Epithelial cell of proximal tubule (primary cell): ENCODE data around the gene LATS2. TPM values are rescaled to one million over a fixed set of nuclear protein-coding genes. Genes with fewer than 3 reads are reported as not detected.
A peak's percentile ranks its signal among the peaks of the same experiment; 100 is the strongest.
"Not testable (repeated sequence)": the region's sequence is repeated elsewhere in the genome, so short reads cannot be mapped to it uniquely, and the experiment has no call there.

Source experiments
- DNase-seq: peaks from one replicate; pipeline ENCODE4 v3.0.0-alpha.2; 2011; ENCODE audit warnings: low read depth
- H3K4me3 ChIP-seq: 2 replicates; pipeline ENCODE4 v1.5.1; 2011; ENCODE audit warnings: low read depth, mild to moderate bottlenecking, low read length
- CTCF ChIP-seq: conservative IDR thresholded peaks from 2 replicates; pipeline ENCODE4 v1.5.1; 2012; ENCODE audit warnings: low read depth, mild to moderate bottlenecking, low read length
- total RNA-seq: library from RNA; depleted of rRNA; stranded (reverse); fragments of >200 nt; gene quantifications from 2 replicates; pipeline ENCODE4 v1.2.3, GENCODE V29; 2015

The LATS2 gene
- total RNA-seq, 1 donor from 2014 or later: 22.1 TPM

DNA sequence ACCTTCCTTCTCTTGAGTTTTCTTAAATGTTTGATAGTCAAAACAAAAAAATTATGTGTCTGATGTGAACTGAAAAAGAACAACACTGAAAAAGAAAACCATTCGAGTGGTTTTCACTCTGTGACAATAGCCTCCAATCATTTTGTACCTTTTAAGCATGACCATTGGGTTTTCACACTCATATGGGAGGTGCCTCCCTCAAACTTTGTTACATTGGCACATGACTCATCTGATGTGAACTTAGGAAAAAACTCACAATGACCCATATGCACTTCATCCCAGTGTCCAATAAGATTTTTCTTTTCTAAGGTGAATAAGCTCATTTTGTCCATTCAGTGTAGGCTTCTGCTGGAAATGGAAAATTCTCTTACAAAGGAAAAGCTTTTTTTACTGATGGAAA lies 92.2 kb downstream of the LATS2 start:
- no peak for TF ChIP-seq CTCF
- no peak for DNase-seq
- no peak overlapping the region for H3K4me3 ChIP-seq

GRCh38 chr13:20968745-20969144 lies 92.6 kb downstream of the LATS2 start:
- TF ChIP-seq CTCF: no peak
- H3K4me3 ChIP-seq: no peak overlapping the region
- DNase-seq: no peak

GRCh38 chr13:20967340-20967739 lies 94.0 kb downstream of the LATS2 start:
- no peak for TF ChIP-seq CTCF
- no peak for DNase-seq
- no peak overlapping the region for H3K4me3 ChIP-seq

DNA sequence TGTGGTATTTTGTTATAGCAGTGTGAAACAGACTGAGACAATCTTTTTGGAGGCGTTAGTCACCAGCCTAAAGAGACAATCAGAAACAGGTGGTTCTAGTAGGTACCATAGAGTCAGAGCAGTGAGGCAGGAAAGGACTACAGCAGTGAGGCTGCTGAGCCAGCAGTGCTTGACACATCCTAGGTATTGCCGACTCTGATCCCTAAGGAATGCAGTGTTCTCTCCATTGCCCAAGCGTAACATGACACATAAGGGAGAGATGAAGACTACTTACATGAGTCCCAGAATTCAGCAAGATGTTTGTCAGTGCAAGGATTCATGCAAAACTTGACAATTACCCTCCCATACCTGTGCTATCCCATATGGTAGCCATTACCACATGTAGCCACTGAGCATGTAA lies 96.5 kb downstream of the LATS2 start:
- DNase-seq: peak; percentile 89
- no peak overlapping the region for H3K4me3 ChIP-seq
- no peak for TF ChIP-seq CTCF

GRCh38 chr13:20961663-20962062 lies 99.7 kb downstream of the LATS2 start:
- not testable (repeated sequence) for DNase-seq, H3K4me3 ChIP-seq

- TF ChIP-seq CTCF: no peak
- no peak for DNase-seq
- H3K4me3 ChIP-seq: no peak overlapping the region
Measured at GRCh38 chr13:20960663-20961309, 100.6 kb downstream of the LATS2 start.

DNA sequence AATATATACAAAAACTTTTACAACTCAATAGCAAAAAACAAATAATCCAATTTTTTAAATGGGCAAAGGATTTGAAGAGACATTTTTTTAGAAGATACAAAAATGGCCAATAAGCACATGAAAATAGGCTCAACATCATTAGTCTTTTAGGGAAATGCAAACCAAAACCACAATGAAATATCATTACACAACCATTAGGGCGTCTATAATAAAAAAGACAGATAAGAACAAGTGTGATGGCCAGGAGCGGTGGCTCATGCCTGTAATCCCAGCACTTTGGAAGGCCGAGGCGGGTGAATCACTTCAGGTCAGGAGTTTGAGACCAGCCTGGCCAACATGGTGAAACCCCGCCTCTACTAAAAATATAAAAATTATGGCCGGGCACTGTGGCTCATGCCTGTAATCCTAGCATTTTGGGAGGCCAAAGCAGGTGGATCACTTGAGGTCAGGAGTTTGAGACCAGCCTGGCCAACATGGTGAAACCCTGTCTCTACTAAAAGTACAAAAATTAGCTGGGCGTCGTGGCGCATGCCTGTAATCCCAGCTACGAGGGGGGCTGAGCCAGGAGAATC lies 104.3 kb downstream of the LATS2 start:
- DNase-seq, H3K4me3 ChIP-seq: not testable (repeated sequence)

DNA sequence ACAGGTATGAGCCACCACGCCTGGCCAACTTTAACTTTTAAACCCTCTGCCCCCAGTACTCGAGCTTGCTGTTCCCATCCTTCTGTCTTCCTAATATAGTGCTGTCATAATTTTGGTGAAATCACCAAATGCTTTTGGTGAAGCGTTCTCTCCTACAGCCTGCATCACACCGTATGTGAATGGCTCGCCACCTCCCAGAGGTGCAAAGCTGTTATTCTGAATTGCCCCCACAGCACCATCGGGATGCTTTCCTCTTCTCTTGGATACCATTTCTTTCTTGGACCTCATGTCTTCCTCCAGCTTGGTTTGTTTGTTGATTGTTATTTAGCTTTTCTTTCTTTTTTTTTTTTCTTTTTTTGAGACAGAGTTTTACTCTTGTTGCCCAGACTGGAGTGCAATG lies 105.9 kb downstream of the LATS2 start:
- TF ChIP-seq CTCF: no peak
- H3K4me3 ChIP-seq: no peak overlapping the region
- DNase-seq: no peak
